GM21529 (cell line): ENCODE measurements around the gene SMTNL2.
"Not testable (repeated sequence)": the region's sequence is repeated elsewhere in the genome, so short reads cannot be mapped to it uniquely, and the experiment has no call there.

Experiments
- ATAC-seq: cut with Tn5 transposase; IDR thresholded peaks from one replicate; pipeline ENCODE4 v1.9.1; 2021; ENCODE audit not compliant: unreplicated experiment

The SMTNL2 gene

DNA sequence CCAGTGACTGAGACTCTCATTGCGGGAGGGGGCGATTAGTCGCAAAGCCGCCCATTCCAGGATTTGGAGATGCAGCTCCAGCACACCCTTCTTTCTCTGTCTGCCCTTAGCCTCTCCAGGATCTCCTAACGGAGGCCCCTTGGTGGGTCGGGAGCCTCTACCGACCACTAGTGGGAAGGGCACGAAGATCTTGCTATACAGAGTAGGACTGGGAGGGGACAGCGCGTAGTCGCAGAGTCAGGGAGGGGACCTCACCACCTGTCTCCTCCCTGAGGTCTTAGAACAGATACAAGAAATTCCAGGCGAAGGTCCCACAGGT, 588 bp upstream of the SMTNL2 start:
- ATAC-seq = no peak

DNA sequence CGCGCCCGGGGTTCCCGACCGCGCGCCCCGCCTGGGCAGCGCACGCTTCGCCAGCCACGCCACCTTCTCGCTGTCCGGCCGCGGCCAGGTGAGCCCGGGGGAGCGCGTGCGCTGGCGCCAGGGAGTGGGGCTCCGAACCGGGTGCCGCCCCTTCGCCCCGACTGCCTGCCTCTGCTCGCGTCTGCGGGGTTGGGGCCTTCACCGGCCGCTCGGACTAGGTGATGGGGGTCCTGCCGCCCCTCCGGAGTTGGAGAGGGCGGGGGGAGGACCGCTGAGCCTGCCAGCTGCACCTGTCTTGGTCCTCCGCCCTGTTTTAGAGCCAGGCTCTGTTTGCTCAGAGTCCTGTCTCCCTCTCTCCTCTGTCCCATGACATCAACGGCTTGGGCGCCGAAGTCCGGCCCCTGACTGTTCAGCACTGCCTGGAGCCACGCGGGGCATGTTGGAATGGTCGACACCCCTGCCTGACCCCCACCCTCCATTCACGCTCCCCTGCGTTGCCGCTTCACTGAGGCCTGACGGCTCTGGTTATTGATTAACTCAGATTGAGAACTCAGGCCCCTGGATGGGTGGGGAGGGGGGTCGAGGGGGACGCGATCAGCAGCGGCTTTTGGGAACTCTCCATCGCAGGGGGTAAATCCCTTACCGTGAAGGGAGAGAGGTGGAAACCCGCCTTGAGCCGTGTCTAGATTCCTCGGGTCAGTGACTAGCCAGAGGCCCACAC, 748 bp downstream of the SMTNL2 start:
- ATAC-seq = no peak

DNA sequence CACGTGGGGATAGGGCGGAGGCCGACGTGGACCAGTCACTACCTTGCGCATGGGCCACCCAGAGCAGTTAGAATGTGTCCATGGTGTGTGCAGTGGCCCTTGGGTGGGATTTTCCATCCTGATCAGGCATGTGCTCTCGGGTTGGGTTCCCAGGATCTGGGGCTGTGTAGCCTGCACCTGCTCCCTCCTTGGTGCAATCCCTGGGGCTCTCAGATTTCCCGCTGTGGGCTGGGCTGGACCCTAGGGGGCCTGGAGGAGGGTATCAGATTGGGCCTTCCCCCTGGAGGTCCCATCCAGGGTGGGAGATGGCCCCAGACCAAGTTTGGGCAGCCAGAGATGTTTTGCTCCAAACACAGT, 1.3 kb downstream of the SMTNL2 start:
- ATAC-seq = no peak

DNA sequence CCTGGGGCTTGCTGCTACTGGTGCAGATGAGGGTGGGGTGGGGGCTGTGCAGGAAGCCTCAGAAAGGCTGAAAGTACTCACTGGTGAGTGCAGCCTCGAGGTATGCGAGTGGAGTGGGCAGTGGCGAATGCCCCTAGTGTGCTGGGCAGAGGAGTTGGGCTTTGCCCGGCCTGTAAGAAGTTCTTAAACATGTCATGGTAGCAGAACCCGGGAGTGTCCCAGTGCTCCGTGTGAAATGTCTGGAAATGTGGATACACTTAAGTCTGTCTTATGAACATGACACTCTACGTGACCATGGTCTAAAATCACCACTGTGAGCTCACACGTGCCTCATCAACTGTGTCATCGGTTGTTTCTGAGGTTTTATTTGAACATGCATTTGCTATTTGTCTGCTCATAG, 1.7 kb downstream of the SMTNL2 start:
- ATAC-seq = no peak

DNA sequence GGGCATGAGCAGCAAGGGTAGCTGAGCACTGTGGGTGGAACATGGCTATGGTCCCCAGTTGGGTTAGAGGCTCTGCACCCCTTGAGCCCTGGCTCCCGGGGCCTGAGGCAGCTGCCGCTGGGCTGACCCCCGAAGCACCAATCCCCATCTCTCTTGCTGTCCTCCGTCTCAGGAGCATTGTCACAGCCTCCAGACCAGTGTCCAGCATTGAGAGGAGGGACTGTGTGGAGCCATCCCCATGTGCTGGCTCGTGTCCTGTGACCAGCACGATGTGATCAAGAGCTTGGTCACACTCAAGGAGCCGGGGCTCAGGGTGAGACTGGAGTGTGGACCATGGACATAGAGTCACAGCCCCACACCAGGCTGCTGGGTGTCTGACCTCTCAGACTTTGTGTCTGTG, 2.9 kb downstream of the SMTNL2 start:
- no peak for ATAC-seq

DNA sequence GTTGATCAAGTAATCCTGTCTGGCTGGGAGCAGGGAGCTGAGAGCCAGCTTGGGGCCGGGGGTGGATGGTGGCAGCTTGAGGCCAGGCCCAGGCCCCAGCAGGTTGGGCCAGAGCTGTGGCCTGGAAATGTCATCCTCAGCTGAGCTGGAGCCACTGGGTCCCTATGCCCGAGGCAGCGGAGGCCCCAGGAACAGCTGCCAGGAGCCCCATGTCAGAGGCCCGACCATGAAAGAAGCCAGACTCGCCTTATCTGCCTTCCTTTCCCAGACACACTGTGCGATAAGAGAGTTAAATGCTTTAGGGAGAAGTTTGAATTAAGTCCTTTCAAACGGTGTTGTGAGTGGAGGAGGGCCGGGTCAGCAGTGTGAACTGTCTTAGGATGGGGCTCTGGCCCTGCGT, 3.5 kb downstream of the SMTNL2 start:
- no peak for ATAC-seq

DNA sequence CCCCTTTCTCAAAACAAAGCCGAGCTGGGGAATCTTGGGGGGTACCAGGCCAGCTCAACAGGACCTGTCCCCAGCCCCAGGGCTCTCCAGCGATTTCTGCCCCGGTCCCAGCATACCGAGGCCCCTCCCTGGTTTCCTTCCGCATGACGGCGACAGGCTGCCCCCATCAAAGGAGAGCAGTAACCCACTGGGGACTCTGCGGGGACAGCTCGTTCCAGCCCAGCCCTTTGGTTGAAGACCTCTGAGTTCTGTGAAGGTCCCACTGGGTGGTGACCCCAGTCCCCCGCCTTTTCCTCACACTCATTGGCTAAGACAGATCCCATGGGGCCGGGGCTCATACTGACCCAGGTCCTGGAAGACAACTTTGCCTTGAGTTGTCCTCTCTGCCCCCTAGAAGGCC, 4.1 kb downstream of the SMTNL2 start:
- ATAC-seq = no peak

DNA sequence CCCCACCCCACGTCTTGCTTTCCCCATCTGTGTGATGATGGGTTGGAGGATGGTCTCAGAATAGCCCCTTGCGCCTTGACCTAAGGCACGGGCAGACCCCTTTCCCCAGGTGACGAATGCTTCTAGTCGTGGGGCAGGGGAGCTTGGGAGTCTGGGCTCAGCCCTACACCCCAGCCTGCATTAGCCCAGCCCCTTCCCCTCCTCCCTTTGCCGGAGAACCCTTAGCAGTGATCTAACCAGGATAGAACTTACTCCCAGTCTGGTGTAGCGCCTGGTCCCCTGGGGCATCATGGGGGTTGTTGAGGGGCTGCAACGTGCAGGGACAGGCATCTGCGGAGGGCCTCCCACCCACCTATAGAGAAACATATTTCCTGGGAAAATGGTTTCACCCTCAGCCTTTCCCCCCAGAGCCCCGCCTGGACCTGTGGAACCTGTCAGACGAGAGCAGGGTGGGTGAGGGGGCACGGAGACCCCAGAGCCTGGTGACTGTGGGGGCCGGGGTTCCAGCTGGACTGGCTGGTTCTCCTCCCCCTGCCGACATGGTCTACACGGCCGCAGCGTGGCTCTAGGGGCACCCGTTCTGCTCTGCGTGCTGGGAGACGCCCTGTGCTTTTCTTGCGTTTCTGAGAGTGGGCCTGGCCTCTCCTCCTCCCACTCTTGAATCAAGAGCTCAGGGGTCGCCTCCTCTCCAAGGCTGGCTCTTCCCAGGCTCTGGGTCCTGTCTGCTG, 4.7 kb downstream of the SMTNL2 start:
- ATAC-seq = no peak

DNA sequence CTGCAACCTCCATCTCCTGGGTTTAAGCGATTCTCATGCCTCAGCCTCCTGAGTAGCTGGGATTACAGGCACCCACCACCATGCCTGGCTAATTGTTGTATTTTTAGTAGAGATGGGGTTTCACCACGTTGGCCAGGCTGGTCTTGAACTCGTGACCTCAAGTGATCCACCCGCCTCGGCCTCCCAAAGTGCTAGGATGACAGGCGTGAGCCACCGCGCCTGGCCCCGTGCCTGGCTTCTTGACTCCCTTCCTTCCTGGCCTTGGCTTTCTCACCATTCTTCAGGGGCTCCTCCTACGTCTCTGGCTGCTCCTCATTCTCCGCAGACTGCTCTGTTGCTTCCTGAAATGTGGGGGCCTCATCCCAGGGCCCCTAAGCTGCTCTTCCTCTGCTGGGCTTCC, 5.7 kb downstream of the SMTNL2 start:
- ATAC-seq = not testable (repeated sequence)

DNA sequence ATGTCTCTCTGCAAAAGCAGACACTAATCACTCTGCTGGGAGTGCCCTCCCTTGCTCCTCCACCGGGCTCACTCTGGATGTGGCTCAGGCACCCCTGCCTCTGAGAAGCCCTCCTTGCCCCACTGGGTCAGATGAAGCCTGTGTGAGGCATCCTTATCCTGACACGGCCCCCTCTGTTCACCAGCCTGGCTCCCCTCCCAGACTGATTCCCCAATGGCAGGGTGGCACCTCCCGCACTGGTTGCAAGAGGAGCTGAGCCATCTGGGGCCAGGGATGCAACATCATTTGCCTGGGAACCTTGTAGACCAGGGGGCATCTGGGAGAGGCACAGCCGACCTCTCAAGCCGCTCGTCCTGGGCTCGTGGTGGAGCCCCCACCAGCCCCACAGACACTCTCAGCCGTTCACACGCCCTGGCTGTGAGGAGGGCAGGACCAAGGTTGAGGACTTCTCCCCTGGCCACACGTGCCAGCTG, 6.7 kb downstream of the SMTNL2 start:
- ATAC-seq = no peak

DNA sequence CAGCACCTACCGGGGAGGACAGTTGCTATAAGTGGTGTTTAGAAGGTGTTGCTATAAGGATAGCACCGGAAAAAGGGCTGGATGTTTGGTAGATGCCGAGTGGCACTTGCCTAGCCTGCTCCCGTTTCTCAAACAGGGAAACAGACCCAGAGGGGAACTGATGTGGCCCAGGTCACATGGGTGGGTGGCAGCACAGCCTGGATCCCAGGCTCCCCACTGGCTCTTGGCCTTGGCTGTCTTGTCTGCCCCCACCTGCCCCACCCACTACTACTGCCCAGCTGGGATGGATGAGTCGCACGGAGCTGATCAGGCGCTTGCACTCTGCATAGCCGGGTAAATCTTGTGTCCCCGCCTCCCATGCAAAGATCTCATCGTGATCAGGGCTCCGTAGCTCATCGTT, 7.2 kb downstream of the SMTNL2 start:
- no peak for ATAC-seq

DNA sequence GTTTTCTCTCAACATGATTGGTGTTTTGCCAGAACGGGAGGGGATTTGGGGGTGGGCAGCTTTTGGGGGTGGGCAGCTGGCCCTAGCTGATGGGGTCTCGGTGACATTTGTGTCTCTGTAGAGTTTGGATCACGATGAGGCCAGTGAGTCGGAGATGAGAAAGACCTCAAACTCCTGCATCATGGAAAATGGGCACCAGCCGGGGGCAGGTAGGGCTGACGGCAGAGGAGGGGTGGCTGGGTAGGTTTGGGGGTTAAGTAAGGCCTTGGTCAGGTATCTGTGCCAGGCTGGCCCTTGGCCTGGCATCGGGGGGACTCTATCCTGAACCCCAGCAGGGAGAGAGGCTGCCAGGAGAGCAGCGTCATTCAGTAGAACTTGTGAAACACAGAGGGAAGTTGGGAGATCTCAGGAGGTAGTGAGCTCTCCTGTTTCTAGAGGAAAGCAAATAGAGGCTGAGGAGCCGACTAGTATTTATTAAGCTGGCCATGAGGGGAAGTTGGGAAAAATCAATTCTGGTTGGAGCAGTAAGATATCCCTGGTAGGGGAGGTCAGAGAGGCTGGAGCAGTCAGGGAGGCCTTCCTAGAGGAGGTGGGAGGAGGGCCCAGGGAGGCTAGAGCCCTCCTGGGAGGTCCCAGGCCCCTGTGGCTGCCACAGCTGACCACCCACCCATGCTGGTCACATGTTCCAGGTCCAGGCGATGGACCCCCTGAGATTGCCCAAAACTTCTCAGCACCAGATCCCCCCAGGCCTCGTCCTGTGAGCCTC, 8.1 kb downstream of the SMTNL2 start:
- ATAC-seq = no peak

DNA sequence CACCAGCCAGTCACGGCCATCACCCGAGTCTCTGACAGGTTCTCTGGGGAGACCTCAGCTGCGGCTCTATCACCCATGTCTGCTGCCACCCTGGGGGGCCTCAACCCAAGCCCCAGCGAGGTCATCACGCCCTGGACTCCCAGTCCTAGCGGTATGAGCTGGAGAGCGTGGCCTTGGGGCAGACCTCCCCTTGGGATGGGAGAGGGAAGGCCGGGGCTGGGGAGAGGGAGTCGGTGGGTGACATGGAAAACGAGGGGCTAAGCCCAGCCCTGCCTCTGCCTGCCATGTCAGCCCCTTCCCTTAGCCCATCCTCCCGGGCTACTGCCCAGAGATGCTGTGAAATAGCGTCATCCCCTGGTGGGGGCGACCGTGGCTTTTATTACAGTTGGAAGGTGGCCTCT, 8.7 kb downstream of the SMTNL2 start:
- ATAC-seq = no peak

DNA sequence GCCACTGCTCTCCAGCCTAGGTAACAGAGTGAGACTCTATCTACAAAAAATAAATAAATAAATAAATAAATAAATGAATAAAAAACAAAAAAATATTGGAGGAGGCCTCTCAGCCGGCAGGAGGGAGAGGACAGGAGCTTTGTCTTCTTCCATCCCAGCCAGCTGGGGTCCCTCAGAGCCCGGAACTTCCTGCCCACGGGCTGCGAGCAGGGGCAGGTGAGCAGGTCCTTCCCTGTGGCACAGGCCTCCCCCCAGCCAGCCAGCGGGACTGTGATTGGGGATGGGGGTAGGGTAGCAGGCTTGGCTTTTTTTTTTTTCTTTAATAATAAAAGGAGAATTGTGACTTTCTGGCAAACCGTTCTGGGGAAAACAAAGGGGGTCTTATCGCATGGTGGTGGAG, 10.1 kb downstream of the SMTNL2 start:
- ATAC-seq = no peak

DNA sequence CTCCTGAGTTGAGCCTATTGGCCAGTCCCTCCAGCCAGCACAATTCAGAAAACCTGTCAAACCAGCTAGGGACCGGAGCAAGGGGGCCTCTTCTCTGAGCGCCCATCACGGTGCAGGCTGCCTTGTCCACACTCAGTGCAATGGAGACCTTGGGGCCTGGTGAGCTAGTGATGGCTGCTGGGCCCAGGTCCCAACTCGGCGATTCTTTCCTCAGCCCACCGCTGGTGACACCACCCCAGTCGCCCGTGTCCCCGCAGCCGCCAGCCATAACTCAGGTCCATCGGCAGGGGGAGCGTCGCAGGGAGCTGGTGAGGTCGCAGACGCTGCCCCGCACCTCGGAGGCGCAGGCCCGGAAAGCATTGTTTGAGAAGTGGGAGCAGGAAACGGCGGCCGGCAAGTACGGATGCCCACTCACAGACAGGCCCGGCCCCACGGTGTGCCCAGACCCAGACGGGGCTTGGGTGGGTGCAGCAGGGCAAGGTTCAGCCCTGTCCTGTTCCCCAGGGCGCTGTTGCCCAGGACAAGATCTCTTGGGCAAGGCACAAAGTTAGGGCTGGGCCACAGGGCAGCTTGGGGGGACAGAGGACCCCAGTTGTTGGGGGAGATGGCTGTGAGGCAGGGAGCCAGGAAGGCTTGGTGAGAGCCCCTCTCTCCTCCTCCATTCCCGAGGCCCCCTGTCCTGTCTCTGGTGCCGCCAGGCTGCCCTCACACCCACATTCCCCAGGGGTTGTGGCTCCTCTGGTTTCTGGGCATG, 10.8 kb downstream of the SMTNL2 start:
- no peak for ATAC-seq

DNA sequence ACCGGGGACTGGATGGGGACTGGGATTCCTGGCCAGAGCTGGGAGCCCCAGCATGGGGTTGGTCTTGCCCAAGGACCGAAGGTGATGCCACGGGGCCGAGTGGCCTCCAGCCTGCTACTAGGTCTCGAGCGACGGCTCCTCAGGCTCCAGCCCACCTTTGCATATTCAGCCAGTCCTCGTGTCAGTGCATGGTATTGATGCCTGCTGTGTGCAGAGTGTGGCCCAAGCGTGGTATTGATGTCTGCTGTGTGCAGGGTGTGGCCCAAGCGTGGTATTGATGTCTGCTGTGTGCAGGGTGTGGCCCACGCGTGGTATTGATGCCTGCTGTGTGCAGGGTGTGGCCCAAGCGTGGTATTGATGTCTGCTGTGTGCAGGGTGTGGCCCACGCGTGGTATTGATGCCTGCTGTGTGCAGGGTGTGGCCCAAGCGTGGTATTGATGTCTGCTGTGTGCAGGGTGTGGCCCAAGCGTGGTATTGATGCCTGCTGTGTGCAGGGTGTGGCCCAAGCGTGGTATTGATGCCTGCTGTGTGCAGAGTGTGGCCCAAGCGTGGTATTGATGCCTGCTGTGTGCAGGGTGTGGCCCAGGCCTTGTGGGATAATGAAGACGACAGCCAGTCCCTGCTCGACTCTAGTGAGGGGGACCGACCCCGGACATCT, 11.5 kb downstream of the SMTNL2 start:
- not testable (repeated sequence) for ATAC-seq

DNA sequence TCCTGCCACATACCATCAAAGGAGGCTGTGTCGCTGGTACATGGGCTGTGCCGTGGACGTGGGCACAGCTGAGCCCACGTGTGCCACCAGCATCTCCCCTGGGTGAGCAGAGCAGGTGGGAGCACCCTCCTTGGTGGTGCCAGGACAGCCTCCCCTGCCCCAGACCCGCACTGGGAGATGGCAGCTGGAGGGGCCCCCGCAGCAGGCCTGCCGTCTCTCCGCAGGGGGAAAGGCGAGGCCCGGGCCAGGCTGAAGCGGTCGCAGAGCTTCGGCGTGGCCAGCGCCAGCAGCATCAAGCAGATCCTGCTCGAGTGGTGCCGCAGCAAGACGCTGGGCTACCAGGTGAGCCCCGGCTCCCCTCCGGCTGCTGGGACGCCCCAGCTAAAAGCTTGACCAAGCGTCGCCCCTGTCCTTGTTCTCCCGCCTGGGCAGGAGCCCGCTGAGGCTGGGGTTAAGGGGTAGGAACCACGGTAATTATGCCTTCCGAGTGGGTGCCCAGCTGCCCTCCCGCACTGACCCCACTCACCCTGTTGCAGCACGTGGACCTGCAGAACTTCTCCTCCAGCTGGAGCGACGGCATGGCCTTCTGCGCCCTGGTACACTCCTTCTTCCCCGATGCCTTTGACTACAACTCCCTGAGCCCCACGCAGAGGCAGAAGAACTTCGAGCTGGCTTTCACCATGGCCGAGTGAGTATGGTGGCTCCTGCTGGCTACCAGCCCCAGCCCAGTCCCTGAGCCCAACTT, 12.5 kb downstream of the SMTNL2 start:
- no peak for ATAC-seq

DNA sequence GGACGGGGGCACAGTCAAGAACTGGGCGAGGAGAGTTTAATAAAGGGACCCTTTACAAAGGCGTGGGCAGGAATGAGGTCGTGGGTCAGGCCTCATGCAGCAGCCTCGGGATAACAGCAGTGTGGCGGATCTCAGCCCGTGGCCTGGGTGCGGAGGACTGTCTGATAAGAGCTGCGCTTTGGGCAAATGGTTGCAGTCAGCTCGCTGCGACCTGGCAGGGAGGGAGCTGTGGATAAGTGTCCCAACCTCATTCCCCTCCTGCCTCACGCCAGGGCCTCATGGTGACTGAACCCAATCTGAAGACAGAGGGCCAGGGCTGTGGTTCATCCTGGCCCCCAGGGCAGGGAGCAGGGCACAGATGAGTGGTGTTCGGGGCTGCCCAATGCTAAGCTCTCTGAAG, 13.6 kb downstream of the SMTNL2 start:
- no peak for ATAC-seq

DNA sequence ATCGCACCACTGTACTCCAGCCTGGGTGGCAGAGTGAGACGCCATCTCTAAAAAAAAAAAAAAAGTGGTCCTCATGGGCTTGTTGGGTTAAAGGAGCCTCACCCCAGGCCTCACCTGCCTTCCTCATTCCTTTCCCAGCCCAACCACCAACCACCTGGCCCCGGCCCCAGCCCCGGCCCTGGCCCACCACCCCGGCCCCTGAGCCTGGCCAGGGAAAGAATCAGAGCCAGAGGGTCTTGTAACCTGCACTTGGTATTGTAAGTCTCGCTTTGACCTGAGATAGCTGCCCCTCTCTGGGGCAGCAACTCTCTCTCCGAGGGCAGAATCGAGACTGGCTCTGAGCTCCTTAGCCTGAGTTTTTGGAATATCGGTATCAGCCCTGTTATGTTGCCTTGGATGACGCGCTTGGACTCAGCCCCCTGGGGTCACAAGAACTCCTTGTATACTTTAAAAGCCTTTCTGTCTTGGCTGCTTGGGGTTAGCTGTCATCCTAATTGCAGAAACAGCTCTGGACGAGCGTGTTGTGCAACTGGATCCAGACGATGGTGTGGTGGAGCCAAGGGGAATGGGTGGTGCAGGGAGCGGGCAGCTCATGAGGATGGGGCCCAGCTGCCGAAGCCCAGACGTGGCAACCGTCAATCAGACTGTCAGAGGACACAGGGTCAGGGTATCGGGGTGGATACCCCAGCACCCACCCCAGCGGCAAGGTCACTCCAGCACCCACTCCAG, 14.6 kb downstream of the SMTNL2 start:
- no peak for ATAC-seq
